K562 (cell line): ENCODE data around the gene GRIK5. TPM values are rescaled to one million over a fixed set of nuclear protein-coding genes. Genes with fewer than 3 reads are reported as not detected.
"Not testable (repeated sequence)": the region's sequence is repeated elsewhere in the genome, so short reads cannot be mapped to it uniquely, and the experiment has no call there.

Experiments
- ATAC-seq: fragments of 200-7000 bp; cut with Tn5 transposase; 3 replicates; pipeline ENCODE4 v1.9.1; 2020; ENCODE audit warnings: moderate library complexity
- BruUV-seq: library from RNA; stranded (reverse); fragments of 400-500 nt; replicated peaks from 2 replicates; lab custom pipeline; 2021; lab: Mats Ljungman, UMichigan
- CTCF ChIA-PET: fragments of 300-600 bp; formaldehyde crosslinking; extraction: SDS; loops from one replicate; lab custom pipeline; 2021; ENCODE audit warnings: low intra/inter-chr PET ratio; lab: Yijun Ruan, JAX
- POLR2A ChIA-PET: fragments of 300-600, 350-650 bp; sonication (Branson Sonifier 250); formaldehyde crosslinking; extraction: SDS; loops from one replicate; lab custom pipeline; 2021; ENCODE audit warnings: antibody characterized with exemption, inconsistent platforms; lab: Yijun Ruan, JAX
- DNase-seq, 4 experiments: peaks; one replicate each; pipeline versions ENCODE4 v3.0.0 to v3.0.0-alpha.2; 2011 to 2018; ENCODE audit warnings: low spot score in 3 of 4, mixed read lengths in 3 of 4; ENCODE audit errors: extremely low read depth in 1 of 4
- FAIRE-seq: peaks from 2 replicates; lab custom pipeline; 2011; peaks lifted over from hg19 to GRCh38; lab: Jason Lieb, UNC
- H2AFZ ChIP-seq: 2 replicates; pipeline ENCODE4 v1.6.0; 2011; ENCODE audit warnings: low read depth, low read length, control low read depth, inconsistent platforms
- H3K27ac ChIP-seq: fragments of 200-600 bp; 3 replicates; pipeline ENCODE4 v1.8.0; 2011; ENCODE audit warnings: low read depth, mild to moderate bottlenecking, control low read depth, inconsistent platforms, low read length, moderate library complexity, mixed read lengths; ENCODE audit errors: extremely low read depth
- H3K27me3 ChIP-seq, 2 experiments: fragments of 300-600 bp in 1 of 2; 2 replicates in 1 of 2; 3 replicates in 1 of 2; pipeline versions ENCODE4 v1.6.0 to v1.8.0; 2011; ENCODE audit warnings: inconsistent platforms in 2 of 2, low read length in 2 of 2, mild to moderate bottlenecking in 1 of 2, mixed read lengths in 1 of 2, moderate library complexity in 1 of 2; ENCODE audit not compliant: control insufficient read depth in 2 of 2, insufficient read depth in 2 of 2
- H3K36me3 ChIP-seq: fragments of 300-600 bp; 3 replicates; pipeline ENCODE4 v1.8.0; 2011; ENCODE audit warnings: mild to moderate bottlenecking, low read length, inconsistent platforms; ENCODE audit not compliant: control insufficient read depth, insufficient read depth
- H3K4me1 ChIP-seq, 2 experiments: fragments of 200-600 bp in 1 of 2; replicated peaks in 1 of 2; 2 replicates in 1 of 2; 3 replicates in 1 of 2; pipeline versions ENCODE4 v1.5.1 to v1.8.0; 2011; ENCODE audit warnings: inconsistent platforms in 2 of 2, low read length in 2 of 2, mild to moderate bottlenecking in 1 of 2, mixed read lengths in 1 of 2, moderate library complexity in 1 of 2; ENCODE audit not compliant: control insufficient read depth in 2 of 2, insufficient read depth in 2 of 2
- H3K4me2 ChIP-seq: 2 replicates; pipeline ENCODE4 v1.6.1; 2011; ENCODE audit warnings: low read length, control low read depth, inconsistent platforms, mixed read lengths; ENCODE audit not compliant: insufficient read depth
- H3K4me3 ChIP-seq: fragments of 200-600 bp; sonication (generic), shearing (Covaris generic); 2 replicates; pipeline ENCODE4 v1.5.1; 2016; ENCODE audit warnings: control low read depth, inconsistent platforms
- H3K79me2 ChIP-seq: fragments of 200-600 bp; 3 replicates; pipeline ENCODE4 v1.8.0; 2011; ENCODE audit warnings: low read length, inconsistent platforms; ENCODE audit not compliant: control insufficient read depth, insufficient read depth
- H3K9ac ChIP-seq, 2 experiments: 2 replicates each; pipeline versions ENCODE4 v1.6.0 to v1.6.1; 2011; ENCODE audit warnings: low read depth in 2 of 2, low read length in 2 of 2, control low read depth in 1 of 2, inconsistent platforms in 1 of 2, mild to moderate bottlenecking in 1 of 2, mixed read lengths in 1 of 2; ENCODE audit not compliant: insufficient read depth in 1 of 2
- H3K9me1 ChIP-seq: one replicate; pipeline ENCODE4 v1.6.0; 2011; ENCODE audit warnings: inconsistent platforms, mild to moderate bottlenecking, low read length, moderate library complexity; ENCODE audit not compliant: control insufficient read depth, insufficient read depth
- H3K9me3 ChIP-seq: replicated peaks from 2 replicates; pipeline ENCODE4 v1.5.1; 2011; ENCODE audit warnings: low read depth, low read length, inconsistent platforms; ENCODE audit not compliant: control insufficient read depth, insufficient read depth
- H4K20me1 ChIP-seq: replicated peaks from 2 replicates; pipeline ENCODE4 v1.6.1; 2011; ENCODE audit warnings: low read length, inconsistent platforms, mixed read lengths; ENCODE audit not compliant: control insufficient read depth, insufficient read depth
- E2F5 ChIP-seq: sonication (generic); formaldehyde crosslinking; IDR thresholded peaks from 2 replicates; pipeline ENCODE4 v1.8.0; 2022; ENCODE audit warnings: mild to moderate bottlenecking, missing genetic modification reagents
- WGBS: fragments of 100-300 bp; shearing (Covaris generic); methylation state at CpG from one replicate; pipeline ENCODE4 v1.1.6; 2016; ENCODE audit warnings: low coverage, mixed read lengths; ENCODE audit not compliant: insufficient coverage; ENCODE audit errors: missing lambda C conversion rate; 5-methylcytosine and 5-hydroxymethylcytosine counted together
- in situ Hi-C: fragments of 300-500 bp; cut with MboI; formaldehyde crosslinking; loops from 4 replicates; pipeline ENCODE4 v1.15.0; 2018; ENCODE audit warnings: inconsistent platforms, mixed read lengths
- intact Hi-C: fragments of 100-400 bp; cut with micrococcal nuclease; formaldehyde crosslinking; loops from 2 replicates; pipeline ENCODE4 v1.14.2; 2022
- polyA plus RNA-seq, 8 experiments: library from polyadenylated mRNA; depleted of rRNA in 4 of 8; stranded (reverse) in 5 of 8; unstranded in 3 of 8; fragments of >200 nt; fragmentation: Nextera tagmentation in 2 of 8; fragmentation: Illumina TruSeq in 1 of 8; extraction: Ambion mirVana in 2 of 8; extraction: Trizol in 1 of 8; gene quantifications; 2 replicates each; pipeline versions ENCODE4 v1.2.1 to v1.2.3, GENCODE V29; 2011 to 2014; ENCODE audit warnings: inconsistent platforms in 1 of 8, missing spikeins in 1 of 8
- total RNA-seq, 7 experiments: library from RNA; depleted of rRNA in 6 of 7; stranded (reverse); fragments of >200 nt in 6 of 7; fragmentation: Illumina TruSeq in 2 of 7; extraction: Trizol in 2 of 7; gene quantifications; 2 replicates each; pipeline versions ENCODE4 v1.2.1 to v1.2.3, GENCODE V29; 2011 to 2021; ENCODE audit warnings: low replicate concordance in 1 of 7

GRIK5 gene
- total and polyA plus RNA-seq, 9 of the 15 experiments (the other 6 are each of a cell fraction or from before 2014, with no cell fraction given): 0.04 to 0.55 (median 0.27) TPM; not detected in 2

- H3K79me2 ChIP-seq, H3K9ac ChIP-seq, H3K36me3 ChIP-seq, H3K4me3 ChIP-seq, BruUV-seq, H3K4me2 ChIP-seq, POLR2A ChIA-PET, H4K20me1 ChIP-seq, intact Hi-C loops, H2AFZ ChIP-seq, DNase-seq, H3K9me1 ChIP-seq, CTCF ChIA-PET, FAIRE-seq, H3K27ac ChIP-seq, H3K4me1 ChIP-seq, H3K9me3 ChIP-seq, ATAC-seq: not testable (repeated sequence)
- H3K27me3 ChIP-seq: peaks cover 13 to 16% of the 10 kb centered on the region in 2 experiments
- in situ Hi-C loops: loop anchor here (25.0 kb wide), 1 partner anchor 437 kb away; the partner anchor contains the start of gene CEACAM1
- 14% methylated on average over 10 of the region's 10 CpGs for whole genome bisulfite sequencing
These were observed 30.2 kb upstream of the GRIK5 start for GRCh38 chr19:42100241-42100640.

- no peak overlapping the region for H3K4me3 ChIP-seq
- ChIA-PET CTCF (no interaction called here), POLR2A (interaction anchor here (0.6 to 1.3 kb wide), 5 partner anchors 14 to 251 kb away, joined by 3 to 4 read pairs (median 3); no protein-coding TSS in a partner anchor)
- BruUV-seq: no TSS peak
- H3K27ac ChIP-seq: no peak overlapping the region
- no peaks in the 10 kb centered on the region for H3K36me3 ChIP-seq
- no peaks in the 10 kb centered on the region for H4K20me1 ChIP-seq
- no peaks in the 10 kb centered on the region for H3K9me1 ChIP-seq
- TF ChIP-seq E2F5 (CRISPR knock-in tag): no peak
- no peak overlapping the region for H3K9ac ChIP-seq
- FAIRE-seq (no peak), ATAC-seq (no peak), DNase-seq (no peak)
- intact Hi-C loops: no loop called here
- in situ Hi-C loops: no loop called here
- peaks cover 13 to 19% of the 10 kb centered on the region in 2 experiments for H3K27me3 ChIP-seq
- no peaks in the 10 kb centered on the region for H3K79me2 ChIP-seq
- no peak overlapping the region for H3K4me2 ChIP-seq
- peaks cover 0 to 13% of the 10 kb centered on the region in 2 experiments; a peak in 2 of 5 replicates for H3K4me1 ChIP-seq
- 10% methylated on average over 6 of the region's 6 CpGs for WGBS
- H2AFZ ChIP-seq: no peak overlapping the region
- H3K9me3 ChIP-seq: no peaks in the 10 kb centered on the region
These were observed 29.4 kb upstream of the GRIK5 start for GRCh38 chr19:42099336-42099925.
